Panc1 (cell line): ENCODE measurements around the gene PPARG.

Source experiments
- POLR2AphosphoS5 ChIP-seq: IDR thresholded peaks from 2 replicates; pipeline ENCODE4 v1.6.1; 2012; ENCODE audit warnings: mild to moderate bottlenecking, low read depth, low read length, moderate library complexity
- SIN3A ChIP-seq: IDR thresholded peaks from 2 replicates; pipeline ENCODE4 v1.6.1; 2012; ENCODE audit warnings: low read depth, mild to moderate bottlenecking, low read length, moderate library complexity, borderline replicate concordance; ENCODE audit not compliant: insufficient read depth
- TCF7L2 ChIP-seq: IDR thresholded peaks from 2 replicates; pipeline ENCODE4 v1.6.1; 2011; ENCODE audit warnings: mild to moderate bottlenecking, low read depth, low read length, inconsistent platforms
- TF ChIP-seq, protein P1 (sequence below): fragments of 450-650 bp; IDR thresholded peaks from 2 replicates; pipeline ENCODE4 v1.5.1; 2017; ENCODE audit warnings: mild to moderate bottlenecking
- TF ChIP-seq, protein P2 (sequence below), 2 experiments: IDR thresholded peaks; 2 replicates each; pipeline ENCODE4 v1.6.1; 2011 to 2012; ENCODE audit warnings: low read depth in 2 of 2, control low read depth in 1 of 2, low read length in 1 of 2, mild to moderate bottlenecking in 1 of 2, moderate library complexity in 1 of 2; ENCODE audit not compliant: insufficient read depth in 1 of 2

- TF ChIP-seq POLR2AphosphoS5 (no peak), SIN3A (no peak), TCF7L2 (no peak)
- TF ChIP-seq, protein P1, sequence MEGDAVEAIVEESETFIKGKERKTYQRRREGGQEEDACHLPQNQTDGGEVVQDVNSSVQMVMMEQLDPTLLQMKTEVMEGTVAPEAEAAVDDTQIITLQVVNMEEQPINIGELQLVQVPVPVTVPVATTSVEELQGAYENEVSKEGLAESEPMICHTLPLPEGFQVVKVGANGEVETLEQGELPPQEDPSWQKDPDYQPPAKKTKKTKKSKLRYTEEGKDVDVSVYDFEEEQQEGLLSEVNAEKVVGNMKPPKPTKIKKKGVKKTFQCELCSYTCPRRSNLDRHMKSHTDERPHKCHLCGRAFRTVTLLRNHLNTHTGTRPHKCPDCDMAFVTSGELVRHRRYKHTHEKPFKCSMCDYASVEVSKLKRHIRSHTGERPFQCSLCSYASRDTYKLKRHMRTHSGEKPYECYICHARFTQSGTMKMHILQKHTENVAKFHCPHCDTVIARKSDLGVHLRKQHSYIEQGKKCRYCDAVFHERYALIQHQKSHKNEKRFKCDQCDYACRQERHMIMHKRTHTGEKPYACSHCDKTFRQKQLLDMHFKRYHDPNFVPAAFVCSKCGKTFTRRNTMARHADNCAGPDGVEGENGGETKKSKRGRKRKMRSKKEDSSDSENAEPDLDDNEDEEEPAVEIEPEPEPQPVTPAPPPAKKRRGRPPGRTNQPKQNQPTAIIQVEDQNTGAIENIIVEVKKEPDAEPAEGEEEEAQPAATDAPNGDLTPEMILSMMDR = no peak
- TF ChIP-seq, protein P2, sequence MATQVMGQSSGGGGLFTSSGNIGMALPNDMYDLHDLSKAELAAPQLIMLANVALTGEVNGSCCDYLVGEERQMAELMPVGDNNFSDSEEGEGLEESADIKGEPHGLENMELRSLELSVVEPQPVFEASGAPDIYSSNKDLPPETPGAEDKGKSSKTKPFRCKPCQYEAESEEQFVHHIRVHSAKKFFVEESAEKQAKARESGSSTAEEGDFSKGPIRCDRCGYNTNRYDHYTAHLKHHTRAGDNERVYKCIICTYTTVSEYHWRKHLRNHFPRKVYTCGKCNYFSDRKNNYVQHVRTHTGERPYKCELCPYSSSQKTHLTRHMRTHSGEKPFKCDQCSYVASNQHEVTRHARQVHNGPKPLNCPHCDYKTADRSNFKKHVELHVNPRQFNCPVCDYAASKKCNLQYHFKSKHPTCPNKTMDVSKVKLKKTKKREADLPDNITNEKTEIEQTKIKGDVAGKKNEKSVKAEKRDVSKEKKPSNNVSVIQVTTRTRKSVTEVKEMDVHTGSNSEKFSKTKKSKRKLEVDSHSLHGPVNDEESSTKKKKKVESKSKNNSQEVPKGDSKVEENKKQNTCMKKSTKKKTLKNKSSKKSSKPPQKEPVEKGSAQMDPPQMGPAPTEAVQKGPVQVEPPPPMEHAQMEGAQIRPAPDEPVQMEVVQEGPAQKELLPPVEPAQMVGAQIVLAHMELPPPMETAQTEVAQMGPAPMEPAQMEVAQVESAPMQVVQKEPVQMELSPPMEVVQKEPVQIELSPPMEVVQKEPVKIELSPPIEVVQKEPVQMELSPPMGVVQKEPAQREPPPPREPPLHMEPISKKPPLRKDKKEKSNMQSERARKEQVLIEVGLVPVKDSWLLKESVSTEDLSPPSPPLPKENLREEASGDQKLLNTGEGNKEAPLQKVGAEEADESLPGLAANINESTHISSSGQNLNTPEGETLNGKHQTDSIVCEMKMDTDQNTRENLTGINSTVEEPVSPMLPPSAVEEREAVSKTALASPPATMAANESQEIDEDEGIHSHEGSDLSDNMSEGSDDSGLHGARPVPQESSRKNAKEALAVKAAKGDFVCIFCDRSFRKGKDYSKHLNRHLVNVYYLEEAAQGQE (IDR thresholded peaks at IDR 0.05; ENCODE audit: insufficient read depth in 1 of 2, low read depth in 2 of 2, low read length in 1 of 2) = no peak
Measured at GRCh38 chr3:12409684-12410596, 121.1 kb downstream of the PPARG start.
